Glutamatergic neuron (in vitro differentiated cells): ENCODE data around the gene NELL2. TPM values are rescaled to one million over a fixed set of nuclear protein-coding genes. Genes with fewer than 3 reads are reported as not detected.
"Not testable (repeated sequence)": the region's sequence is repeated elsewhere in the genome, so short reads cannot be mapped to it uniquely, and the experiment has no call there.

ENCODE experiments used
- DNase-seq: peaks from one replicate; pipeline ENCODE4 v3.0.0; 2022
- H3K27ac Mint-ChIP-seq: one replicate; pipeline ENCODE4 v1.8.0; 2020; ENCODE audit warnings: mild to moderate bottlenecking, mixed read lengths, inconsistent platforms; ENCODE audit not compliant: unreplicated experiment
- H3K27me3 Mint-ChIP-seq: one replicate; pipeline ENCODE4 v1.8.0; 2020; ENCODE audit warnings: mild to moderate bottlenecking, moderate library complexity, mixed read lengths, inconsistent platforms; ENCODE audit not compliant: unreplicated experiment
- H3K36me3 Mint-ChIP-seq: one replicate; pipeline ENCODE4 v1.8.0; 2020; ENCODE audit warnings: mild to moderate bottlenecking, mixed read lengths, inconsistent platforms; ENCODE audit not compliant: unreplicated experiment
- H3K4me1 Mint-ChIP-seq: one replicate; pipeline ENCODE4 v1.8.0; 2020; ENCODE audit warnings: mild to moderate bottlenecking, low read depth, mixed read lengths, inconsistent platforms; ENCODE audit not compliant: unreplicated experiment
- H3K4me3 Mint-ChIP-seq: one replicate; pipeline ENCODE4 v1.8.0; 2020; ENCODE audit warnings: mild to moderate bottlenecking, mixed read lengths, inconsistent platforms; ENCODE audit not compliant: unreplicated experiment
- H3K9me3 Mint-ChIP-seq: one replicate; pipeline ENCODE4 v1.8.0; 2020; ENCODE audit warnings: mild to moderate bottlenecking, moderate library complexity, mixed read lengths, inconsistent platforms; ENCODE audit not compliant: unreplicated experiment
- CTCF ChIP-seq: fragments of 200-600 bp; sonication (generic); IDR thresholded peaks from one replicate; pipeline ENCODE4 v1.5.0; 2021; ENCODE audit not compliant: partially characterized antibody, unreplicated experiment
- total RNA-seq: library from RNA; stranded (reverse); fragmentation: NEBNext Ultra II Directional; extraction: Animal tissue kit (Norgen Biotek cat#: 25700); gene quantifications from one replicate; pipeline ENCODE4 v1.2.1, GENCODE V29; 2021; ENCODE audit not compliant: unreplicated experiment

The NELL2 gene
- total RNA-seq, 1 donor from 2014 or later, result 140 TPM

GRCh38 chr12:44829045-44829444 lies 47.1 kb downstream of the NELL2 start:
- Mint-ChIP-seq H3K4me1 (peaks cover 5% of the 10 kb centered on the region), H3K9me3 (no peaks in the 10 kb centered on the region), H3K4me3 (no peak overlapping the region), H3K36me3 (no peaks in the 10 kb centered on the region), H3K27me3 (no peaks in the 10 kb centered on the region), H3K27ac (no peak overlapping the region)
- TF ChIP-seq CTCF, result no peak
- DNase-seq, result no peak

- DNase-seq, result no peak
- Mint-ChIP-seq H3K27me3 (no peaks in the 10 kb centered on the region), H3K9me3 (no peaks in the 10 kb centered on the region), H3K4me3 (no peak overlapping the region), H3K27ac (no peak overlapping the region), H3K36me3 (no peaks in the 10 kb centered on the region), H3K4me1 (peaks cover 5% of the 10 kb centered on the region)
- TF ChIP-seq CTCF, result no peak
Measured at GRCh38 chr12:44827832-44828438, 48.2 kb downstream of the NELL2 start.

GRCh38 chr12:44821702-44822101 lies 54.4 kb downstream of the NELL2 start:
- not testable (repeated sequence) for DNase-seq, H3K9me3 Mint-ChIP-seq, H3K36me3 Mint-ChIP-seq, H3K4me1 Mint-ChIP-seq, H3K27me3 Mint-ChIP-seq, H3K27ac Mint-ChIP-seq, H3K4me3 Mint-ChIP-seq

- no peak overlapping the region for H3K4me3 Mint-ChIP-seq
- H3K4me1 Mint-ChIP-seq, result peaks cover 9% of the 10 kb centered on the region
- H3K36me3 Mint-ChIP-seq, result no peaks in the 10 kb centered on the region
- H3K9me3 Mint-ChIP-seq, result no peaks in the 10 kb centered on the region
- H3K27me3 Mint-ChIP-seq, result peaks cover 5% of the 10 kb centered on the region
- no peak overlapping the region for H3K27ac Mint-ChIP-seq
- no peak for TF ChIP-seq CTCF
- no peak for DNase-seq
Measured at GRCh38 chr12:44819884-44820283, 56.2 kb downstream of the NELL2 start.

- no peak overlapping the region for H3K27ac Mint-ChIP-seq
- no peak for DNase-seq
- no peaks in the 10 kb centered on the region for H3K9me3 Mint-ChIP-seq
- peaks cover 5% of the 10 kb centered on the region for H3K27me3 Mint-ChIP-seq
- H3K4me1 Mint-ChIP-seq, result peaks cover 9% of the 10 kb centered on the region
- TF ChIP-seq CTCF, result no peak
- H3K4me3 Mint-ChIP-seq, result no peak overlapping the region
- no peaks in the 10 kb centered on the region for H3K36me3 Mint-ChIP-seq
Measured at GRCh38 chr12:44817687-44818086, 58.4 kb downstream of the NELL2 start.
